Esophagus squamous epithelium (tissue), 5 donors: ENCODE measurements around the gene KRT35. TPM values are rescaled to one million over a fixed set of nuclear protein-coding genes. Genes with fewer than 3 reads are reported as not detected.
"Not testable (repeated sequence)": the region's sequence is repeated elsewhere in the genome, so short reads cannot be mapped to it uniquely, and the experiment has no call there.

Experiments
- DNase-seq: peaks from one replicate; lab custom pipeline; 2025; lab: John Stamatoyannopoulos, UW
- H3K27ac ChIP-seq, 4 donors: fragments of 200-600 bp; sonication (generic); one replicate each; pipeline ENCODE4 v1.5.1; 2016 to 2019; ENCODE audit warnings: mild to moderate bottlenecking in 1 of 4
- H3K27me3 ChIP-seq, 4 donors: fragments of 200-600 bp; sonication (generic); 1 replicate in 3 of 4; 2 replicates in 1 of 4; pipeline versions ENCODE4 v1.5.1 to v1.6.0; 2017 to 2021; ENCODE audit warnings: antibody characterized with exemption in 1 of 4
- H3K36me3 ChIP-seq, 3 donors: fragments of 200-600 bp; sonication (generic); one replicate each; pipeline ENCODE4 v1.5.1; 2016 to 2019
- H3K4me1 ChIP-seq, 3 donors: fragments of 200-600 bp; sonication (generic); one replicate each; pipeline ENCODE4 v1.5.1; 2017 to 2019
- H3K4me3 ChIP-seq, 4 donors: fragments of 200-600 bp; sonication (generic); 1 replicate in 3 of 4; 2 replicates in 1 of 4; pipeline ENCODE4 v1.5.1; 2016 to 2019; ENCODE audit warnings: mild to moderate bottlenecking in 2 of 4, moderate library complexity in 1 of 4
- H3K9me3 ChIP-seq, 3 donors: fragments of 200-600 bp; sonication (generic); one replicate each; pipeline ENCODE4 v1.5.1; 2016 to 2019
- POLR2A ChIP-seq, 4 donors: fragments of 450-650 bp; IDR thresholded peaks; one replicate each; pipeline ENCODE4 v1.6.1; 2017; ENCODE audit warnings: antibody characterized with exemption in 4 of 4, mild to moderate bottlenecking in 4 of 4, moderate library complexity in 3 of 4
- WGBS, 2 donors: methylation state at CpG; one replicate each; pipeline ENCODE4 v1.1.5; 2018; 5-methylcytosine and 5-hydroxymethylcytosine counted together
- intact Hi-C: fragments of 100-400 bp; cut with DNase I; formaldehyde crosslinking; loops from one replicate; pipeline ENCODE4 v1.15.0; 2022
- small RNA-seq, 4 donors: library from RNA; depleted of rRNA; stranded (forward); fragments of <200 nt; gene quantifications; one replicate each; pipeline ENCODE3, GENCODE V24; 2016
- total RNA-seq, 4 donors: library from RNA; depleted of rRNA; stranded (reverse); fragments of >200 nt; gene quantifications; one replicate each; pipeline ENCODE4 v1.1.0, GENCODE V29; 2016
- TF ChIP-seq, protein P1 (sequence below), 6 experiments: fragments of 450-650 bp in 4 of 6; fragments of 200-600 bp in 2 of 6; sonication (generic) in 2 of 6; IDR thresholded peaks; one replicate each; pipeline ENCODE4 v1.5.1; 2016 to 2019; ENCODE audit warnings: antibody characterized with exemption in 6 of 6, mild to moderate bottlenecking in 4 of 6, moderate library complexity in 4 of 6
- donor health status: DM: yes; HTN: yes; CAD: no.

The KRT35 gene
- total RNA-seq, 4 donors from 2014 or later, result not detected

DNA sequence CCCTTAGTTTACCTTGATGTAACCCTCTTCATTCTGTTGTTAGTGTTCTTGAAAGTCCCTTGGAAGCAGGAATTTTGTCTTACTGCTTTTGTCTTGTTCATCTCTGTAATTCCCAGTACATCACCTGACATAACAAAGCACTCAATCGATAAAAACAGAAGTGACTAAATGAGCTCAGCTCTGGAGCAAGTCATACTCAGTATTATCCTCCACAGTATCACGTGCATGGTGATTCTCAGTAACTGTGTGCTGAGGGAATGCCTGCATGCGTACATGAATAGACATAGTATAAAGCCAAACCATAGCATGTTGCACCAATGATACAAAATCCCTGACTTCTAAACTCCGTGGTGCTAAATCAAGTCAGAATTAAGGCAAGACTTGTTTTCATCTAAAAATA, 47.4 kb downstream of the KRT35 start:
- Histone ChIP-seq H3K4me3 (no peak overlapping the region), H3K4me1 (no peaks in the 10 kb centered on the region), H3K27ac (no peak overlapping the region), H3K9me3 (no peaks in the 10 kb centered on the region), H3K36me3 (no peaks in the 10 kb centered on the region), H3K27me3 (no peaks in the 10 kb centered on the region)
- intact Hi-C loops, result no loop called here
- DNase-seq, result no peak
- TF ChIP-seq, protein P1, sequence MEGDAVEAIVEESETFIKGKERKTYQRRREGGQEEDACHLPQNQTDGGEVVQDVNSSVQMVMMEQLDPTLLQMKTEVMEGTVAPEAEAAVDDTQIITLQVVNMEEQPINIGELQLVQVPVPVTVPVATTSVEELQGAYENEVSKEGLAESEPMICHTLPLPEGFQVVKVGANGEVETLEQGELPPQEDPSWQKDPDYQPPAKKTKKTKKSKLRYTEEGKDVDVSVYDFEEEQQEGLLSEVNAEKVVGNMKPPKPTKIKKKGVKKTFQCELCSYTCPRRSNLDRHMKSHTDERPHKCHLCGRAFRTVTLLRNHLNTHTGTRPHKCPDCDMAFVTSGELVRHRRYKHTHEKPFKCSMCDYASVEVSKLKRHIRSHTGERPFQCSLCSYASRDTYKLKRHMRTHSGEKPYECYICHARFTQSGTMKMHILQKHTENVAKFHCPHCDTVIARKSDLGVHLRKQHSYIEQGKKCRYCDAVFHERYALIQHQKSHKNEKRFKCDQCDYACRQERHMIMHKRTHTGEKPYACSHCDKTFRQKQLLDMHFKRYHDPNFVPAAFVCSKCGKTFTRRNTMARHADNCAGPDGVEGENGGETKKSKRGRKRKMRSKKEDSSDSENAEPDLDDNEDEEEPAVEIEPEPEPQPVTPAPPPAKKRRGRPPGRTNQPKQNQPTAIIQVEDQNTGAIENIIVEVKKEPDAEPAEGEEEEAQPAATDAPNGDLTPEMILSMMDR (IDR thresholded peaks at IDR 0.05), result no peak
- TF ChIP-seq POLR2A (IDR thresholded peaks at IDR 0.05), result no peak
- 54 to 64% methylated on average over 4 of the region's 4 CpGs for WGBS, 2 donors

DNA sequence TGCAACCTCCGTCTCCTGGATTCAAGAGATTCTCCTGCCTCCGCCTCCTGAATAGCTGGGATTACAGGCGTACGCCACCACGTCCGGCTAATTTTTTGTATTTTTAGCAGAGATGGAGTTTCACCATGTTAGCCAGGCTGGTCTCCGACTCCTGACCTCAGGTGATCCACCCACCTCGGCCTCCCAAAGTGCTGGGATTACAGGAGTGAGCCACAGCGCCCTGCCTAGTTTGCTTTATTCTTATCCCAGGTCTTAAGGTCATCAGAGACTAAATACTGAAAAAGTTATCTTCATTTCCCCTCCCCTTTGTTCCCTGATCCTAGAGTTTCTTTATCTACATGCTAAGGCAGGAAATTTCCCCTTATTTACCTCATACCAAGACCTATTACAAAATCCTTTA, 50.6 kb downstream of the KRT35 start:
- DNase-seq, H3K27ac ChIP-seq, H3K4me3 ChIP-seq, H3K27me3 ChIP-seq, H3K9me3 ChIP-seq, intact Hi-C loops, H3K36me3 ChIP-seq, H3K4me1 ChIP-seq: not testable (repeated sequence)
- WGBS, 2 donors, result 88 to 96% methylated on average over 9 of the region's 9 CpGs

DNA sequence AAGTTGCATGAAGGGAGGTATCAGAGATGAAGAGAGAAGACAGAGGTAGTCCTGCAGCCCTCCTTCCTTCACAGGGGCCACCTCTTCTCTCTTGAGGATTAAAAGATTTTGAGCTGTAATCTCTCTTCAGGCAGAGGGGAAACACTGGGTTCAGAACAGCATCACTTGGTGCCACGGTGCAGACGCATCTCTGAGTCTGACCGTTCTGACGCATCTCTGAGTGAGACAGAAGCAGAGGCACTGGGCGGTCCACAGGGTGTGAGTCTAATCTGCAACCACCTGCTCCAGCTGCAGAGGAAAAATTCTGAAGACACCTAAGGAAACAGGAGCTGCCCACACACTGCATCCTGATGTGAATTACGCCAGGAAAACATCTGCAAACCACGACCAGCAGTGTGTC, 51.3 kb downstream of the KRT35 start:
- H3K9me3 ChIP-seq, result no peaks in the 10 kb centered on the region
- H3K36me3 ChIP-seq, result no peaks in the 10 kb centered on the region
- WGBS, 2 donors, result 81 to 86% methylated on average over 4 to 7 of the region's 7 CpGs
- TF ChIP-seq POLR2A (IDR thresholded peaks at IDR 0.05), result no peak
- TF ChIP-seq, protein P1 (IDR thresholded peaks at IDR 0.05), result no peak
- no peaks in the 10 kb centered on the region for H3K27me3 ChIP-seq
- intact Hi-C loops, result no loop called here
- no peak overlapping the region for H3K27ac ChIP-seq
- H3K4me3 ChIP-seq, result no peak overlapping the region
- no peak for DNase-seq
- H3K4me1 ChIP-seq, result no peaks in the 10 kb centered on the region

DNA sequence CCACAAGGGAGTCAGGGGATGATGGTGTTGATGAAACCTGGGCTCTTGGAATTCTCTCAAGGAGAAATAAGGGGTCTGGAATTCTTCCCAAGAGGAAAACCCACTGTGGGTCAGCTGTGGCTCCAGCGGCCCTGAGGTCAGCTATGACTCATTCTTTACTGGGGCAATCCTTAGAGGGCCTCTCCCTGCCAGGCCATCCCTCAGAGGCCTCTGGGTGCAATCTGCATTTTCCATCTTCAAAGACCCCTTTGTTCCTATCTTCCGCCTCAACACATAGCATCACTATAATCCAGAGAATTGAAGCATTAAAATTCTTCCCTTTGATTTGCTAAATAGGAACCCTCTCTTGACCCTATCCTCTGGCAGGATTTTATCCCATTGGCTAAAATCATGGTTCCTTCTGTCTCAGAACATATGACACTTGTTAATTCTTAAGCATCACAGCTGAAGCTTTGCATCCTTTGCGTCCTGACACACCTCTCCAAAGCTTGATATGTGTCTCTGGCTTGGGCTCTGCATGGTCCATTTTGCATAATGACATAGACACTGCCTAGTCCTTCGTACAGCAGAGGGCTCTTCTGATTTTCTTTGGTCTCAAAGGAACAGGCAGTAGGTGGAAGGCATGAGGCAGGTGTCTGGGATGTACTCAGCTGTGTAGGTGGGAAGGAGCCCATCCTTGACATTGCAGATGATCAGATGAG, 52.2 kb downstream of the KRT35 start:
- Histone ChIP-seq H3K4me1 (no peaks in the 10 kb centered on the region), H3K27me3 (no peaks in the 10 kb centered on the region), H3K9me3 (no peaks in the 10 kb centered on the region), H3K27ac (no peak overlapping the region), H3K4me3 (no peak overlapping the region), H3K36me3 (no peaks in the 10 kb centered on the region)
- 78 to 84% methylated on average over 4 of the region's 4 CpGs for WGBS, 2 donors
- intact Hi-C loops, result no loop called here
- TF ChIP-seq POLR2A (IDR thresholded peaks at IDR 0.05), result no peak
- TF ChIP-seq, protein P1 (IDR thresholded peaks at IDR 0.05), result no peak
- DNase-seq, result no peak

Small RNA genes within 50 kb of the gene (small RNA-seq; reads per million reads assigned to genes)
- gene RNU2-32P, result 0 to 0.14 (median 0) reads per million in 4 donors

Other genes starting within 250 kb of the KRT35 start
- gene KRTAP9-3, start 248.7 kb downstream of the KRT35 start, total RNA-seq, result not detected
- gene KRTAP9-8, start 243.2 kb downstream of the KRT35 start, total RNA-seq, result not detected
- gene KRTAP9-4, start 231.5 kb downstream of the KRT35 start, total RNA-seq, result not detected
- not detected for gene KRTAP9-9, start 225.8 kb downstream of the KRT35 start, total RNA-seq
- gene KRTAP9-6, start 215.8 kb downstream of the KRT35 start, total RNA-seq, result not detected
- gene KRTAP9-7, start 205.5 kb downstream of the KRT35 start, total RNA-seq, result not detected
- not detected for gene KRTAP29-1, start 178.3 kb downstream of the KRT35 start, total RNA-seq
- gene KRTAP16-1, start 171.8 kb downstream of the KRT35 start, total RNA-seq, result not detected
- gene KRTAP17-1, start 165.4 kb downstream of the KRT35 start, total RNA-seq, result not detected
- 1 to 10 TPM in 2 of 4 donors, under 1 TPM in 1, not detected in 1; 0.21 to 2.7 (median 1.9) TPM for gene KRT33A, start 130.3 kb downstream of the KRT35 start, total RNA-seq
- under 1 TPM in 2 of 4 donors, not detected in 2; 0.32 to 0.57 TPM for gene KRT33B, start 111.3 kb downstream of the KRT35 start, total RNA-seq
- gene KRT34, start 98.8 kb downstream of the KRT35 start, total RNA-seq, result 1 to 10 TPM in 1 of 4 donors, under 1 TPM in 3; 0.40 to 1.1 (median 0.64) TPM
- gene KRT31, start 83.5 kb downstream of the KRT35 start, total RNA-seq, result 1 to 10 TPM in 2 of 4 donors, under 1 TPM in 1, not detected in 1; 0.79 to 2.5 (median 1.5) TPM
- gene KRT37, start 56.6 kb downstream of the KRT35 start, total RNA-seq, result not detected
- under 1 TPM in 1 of 4 donors, not detected in 3; 0.18 TPM for gene KRT38, start 40.2 kb downstream of the KRT35 start, total RNA-seq
- gene KRT32, start 13.8 kb downstream of the KRT35 start, total RNA-seq, result 10 to 100 TPM in 1 of 4 donors, 1 to 10 TPM in 2, under 1 TPM in 1; 0.61 to 12.8 (median 4.6) TPM
- under 1 TPM in 1 of 4 donors, not detected in 3; 0.38 TPM for gene KRT36, start 8.8 kb upstream of the KRT35 start, total RNA-seq
- gene KRT13, start 24.5 kb upstream of the KRT35 start, total RNA-seq, result over 10,000 TPM; 27,182 to 79,363 (median 33,601) TPM
- 1,000 to 10,000 TPM in 3 of 4 donors, 100 to 1,000 TPM in 1; 743 to 2,833 (median 2,484) TPM for gene KRT15, start 37.7 kb upstream of the KRT35 start, total RNA-seq
- gene KRT19, start 47.2 kb upstream of the KRT35 start, total RNA-seq, result 1,000 to 10,000 TPM in 2 of 4 donors, 100 to 1,000 TPM in 2; 589 to 1,442 (median 1,001) TPM
- gene KRT9, start 90.9 kb upstream of the KRT35 start, total RNA-seq, result under 1 TPM in 2 of 4 donors, not detected in 2; 0.19 to 0.61 TPM
- gene KRT14, start 105.7 kb upstream of the KRT35 start, total RNA-seq, result 1,000 to 10,000 TPM in 2 of 4 donors, 100 to 1,000 TPM in 2; 115 to 7,717 (median 1,579) TPM
- gene KRT16, start 131.6 kb upstream of the KRT35 start, total RNA-seq, result 1,000 to 10,000 TPM in 2 of 4 donors, 100 to 1,000 TPM in 2; 156 to 6,712 (median 1,275) TPM
- 1,000 to 10,000 TPM in 1 of 4 donors, 10 to 100 TPM in 3; 45.8 to 2,552 (median 75.7) TPM for gene KRT17, start 143.4 kb upstream of the KRT35 start, total RNA-seq
- gene EIF1, start 207.7 kb upstream of the KRT35 start, total RNA-seq, result 100 to 1,000 TPM in 3 of 4 donors, 10 to 100 TPM in 1; 96.5 to 311 (median 223) TPM
- not detected for gene GAST, start 231.2 kb upstream of the KRT35 start, total RNA-seq